Left lobe of liver (tissue), 2 donors: ENCODE data around the gene SDHB. TPM values are rescaled to one million over a fixed set of nuclear protein-coding genes. Genes with fewer than 3 reads are reported as not detected.

Source experiments
- ATAC-seq: fragments of 200-7000 bp; cut with Tn5 transposase; one replicate; pipeline ENCODE4 v1.9.1; 2020; ENCODE audit warnings: mild to moderate bottlenecking, moderate library complexity
- DNase-seq: peaks from one replicate; pipeline ENCODE4 v3.0.0-alpha.2; 2020; ENCODE audit warnings: low spot score
- total RNA-seq: library from RNA; stranded (reverse); gene quantifications from one replicate; pipeline ENCODE4 v1.2.1, GENCODE V29; 2021
- donor health status: DM: no; HTN: no; CAD: no; lungs with moderate emphysema.
- donor health status: DM: no; HTN: yes; CAD: no.

SDHB gene
- 140 TPM for total RNA-seq

DNA sequence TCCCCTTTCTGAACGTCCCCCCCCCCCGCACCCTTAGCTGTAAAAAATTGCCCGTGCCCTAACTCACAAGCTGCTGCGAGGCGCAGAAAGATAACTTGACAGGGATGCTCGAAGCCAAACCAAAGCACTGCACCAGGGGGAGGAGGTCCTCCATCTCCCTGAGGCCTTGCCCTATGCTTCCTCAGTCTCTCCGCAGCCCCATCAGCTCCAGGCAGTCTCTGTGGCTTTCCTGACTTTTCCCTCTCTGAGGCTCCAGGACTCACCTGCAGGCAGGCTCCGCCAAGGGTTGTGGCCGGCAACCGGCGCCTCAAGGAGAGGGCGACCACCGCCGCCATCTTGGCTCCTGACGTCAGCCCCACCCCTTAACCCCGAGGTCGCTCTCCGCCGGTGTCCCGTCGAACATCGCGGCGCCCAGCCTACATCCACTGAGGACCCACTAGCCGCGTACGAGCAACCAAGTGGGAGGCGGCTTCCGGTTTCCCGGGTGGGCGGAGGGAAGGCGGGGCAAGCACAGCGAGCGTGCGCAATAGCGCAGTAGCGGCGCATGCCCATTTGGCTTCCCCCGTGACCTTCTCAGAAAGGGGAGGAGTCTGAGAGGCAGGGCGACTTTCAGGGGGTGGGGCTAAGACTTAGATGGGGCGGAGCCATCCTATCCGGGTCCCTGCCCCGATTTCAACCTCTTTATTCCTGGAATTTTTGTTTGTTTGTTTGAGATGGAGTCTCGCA lies at the start of gene SDHB:
SDHB (minus strand) TSS at position 348 of the 726 bp plus-strand sequence; CDS start at position 335, 13 bp downstream.
- DNase-seq, result peak; percentile 99
- ATAC-seq, result peak; percentile 95

DNA sequence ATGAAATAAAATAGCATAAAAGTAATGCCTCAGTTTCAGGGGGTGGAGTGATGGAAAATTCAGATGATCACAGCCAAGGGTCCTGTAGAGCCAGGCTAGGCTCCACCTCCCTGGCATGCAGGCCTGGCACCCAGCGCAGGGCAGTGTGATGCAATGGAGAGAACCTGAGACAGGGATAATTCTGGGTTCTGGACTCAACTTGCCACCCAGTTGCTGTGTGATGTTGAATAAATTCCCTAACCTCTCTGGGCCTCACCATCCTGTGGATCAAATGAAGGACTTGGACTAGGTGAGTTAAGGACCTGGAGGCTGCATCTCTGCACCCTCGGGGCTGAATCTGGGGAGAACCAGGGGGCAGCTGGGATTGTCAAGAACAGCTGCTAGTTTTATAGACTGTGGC lies 48.4 kb upstream of the SDHB start:
- no peak for DNase-seq
- ATAC-seq, result peak; percentile 38

DNA sequence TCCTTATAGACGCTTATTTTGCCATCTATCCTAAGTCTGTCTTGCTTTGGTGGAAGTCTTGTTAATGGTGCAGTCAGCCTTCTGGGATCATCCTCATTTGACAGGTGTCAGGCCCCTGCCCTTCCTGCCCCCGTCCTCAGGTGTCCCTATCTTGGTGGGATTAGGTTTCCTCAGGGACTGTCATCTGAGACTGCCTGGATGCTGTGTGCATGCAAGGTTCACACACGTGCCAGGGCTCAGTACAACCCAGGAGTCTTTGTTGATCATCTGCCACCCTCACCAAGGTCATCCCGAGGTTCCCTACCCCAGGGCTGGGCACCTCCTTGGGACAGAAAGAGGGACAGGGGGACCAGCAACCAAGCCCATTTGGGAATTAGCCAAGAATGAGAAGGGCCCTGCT lies 47.4 kb upstream of the SDHB start:
- no peak for ATAC-seq
- DNase-seq, result no peak

DNA sequence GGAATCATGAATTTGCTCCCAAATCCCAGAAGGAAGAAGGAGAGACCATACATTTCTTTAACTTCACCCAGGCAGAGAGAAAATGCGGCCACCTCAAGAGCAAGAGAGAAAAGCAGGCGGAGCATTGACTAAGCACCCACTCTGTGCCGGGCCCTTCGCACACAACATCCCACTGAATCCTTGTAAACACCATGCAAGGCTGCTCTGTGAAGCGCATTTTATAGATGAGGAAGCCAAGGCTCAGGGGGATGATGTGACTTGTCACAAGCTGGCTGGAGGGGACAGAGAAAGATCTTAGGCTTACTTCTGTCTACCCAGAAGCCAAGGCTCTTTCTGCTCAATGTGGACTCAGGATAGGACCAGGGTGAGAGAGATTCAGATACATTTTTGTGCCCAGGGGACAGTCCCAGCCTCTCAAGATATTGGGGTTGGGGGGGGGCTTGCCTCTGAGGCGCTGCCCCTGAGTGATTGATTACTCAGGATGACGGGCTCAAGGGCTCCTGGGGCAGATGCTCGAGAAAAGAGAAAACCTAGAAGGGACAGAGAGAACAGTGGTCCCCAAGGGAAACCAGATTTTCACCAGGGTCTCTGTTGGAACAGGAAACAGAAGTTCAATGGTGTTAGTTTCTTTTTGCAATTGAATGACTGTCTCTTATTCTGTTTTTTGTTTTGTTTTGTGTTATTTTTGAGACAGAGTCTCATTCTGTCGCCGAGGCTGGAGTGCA lies 45.9 kb upstream of the SDHB start:
- no peak for DNase-seq
- ATAC-seq, result no peak

DNA sequence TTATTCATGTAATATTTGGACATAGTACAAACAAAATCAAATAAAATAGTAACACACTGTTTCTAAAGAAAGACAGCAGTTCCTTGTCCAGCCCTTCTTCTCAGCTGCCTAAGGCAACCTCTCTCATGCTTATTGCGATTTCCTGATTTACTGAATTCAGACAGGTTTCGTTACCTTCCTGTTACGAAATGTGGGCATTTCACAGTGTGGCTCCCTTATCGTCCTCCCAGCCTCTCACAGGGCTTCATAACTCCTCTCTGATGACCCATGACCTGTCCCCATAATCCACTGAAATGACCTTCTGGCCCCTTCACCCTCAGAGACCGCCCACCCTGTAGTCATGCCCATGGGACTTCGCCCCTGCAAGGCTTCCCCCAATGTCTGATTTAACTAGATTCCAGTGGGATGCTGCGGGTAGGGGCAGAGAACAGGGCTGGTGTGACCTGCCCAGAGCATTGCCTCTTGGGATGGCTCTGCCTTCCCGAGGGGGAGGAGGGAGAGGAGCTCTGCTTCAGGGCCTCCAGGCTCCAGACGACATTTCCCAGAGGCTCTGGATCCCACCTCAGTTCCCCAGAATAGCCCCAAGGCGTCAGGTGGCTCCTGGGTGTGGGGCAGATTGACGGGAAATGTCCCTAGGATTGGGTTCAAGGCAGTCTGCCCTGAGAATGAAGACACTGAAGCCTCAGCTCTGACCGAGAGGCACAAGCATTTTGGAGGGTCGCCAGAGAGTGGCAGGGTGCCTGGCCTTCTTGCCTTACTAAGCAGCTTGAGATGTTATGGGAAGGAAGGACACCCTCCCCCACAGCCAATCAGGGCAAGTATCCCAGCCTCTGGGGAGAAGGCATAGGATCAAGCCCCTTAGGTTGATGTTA lies 44.9 kb upstream of the SDHB start:
- ATAC-seq, result peak; percentile 19
- DNase-seq, result no peak

DNA sequence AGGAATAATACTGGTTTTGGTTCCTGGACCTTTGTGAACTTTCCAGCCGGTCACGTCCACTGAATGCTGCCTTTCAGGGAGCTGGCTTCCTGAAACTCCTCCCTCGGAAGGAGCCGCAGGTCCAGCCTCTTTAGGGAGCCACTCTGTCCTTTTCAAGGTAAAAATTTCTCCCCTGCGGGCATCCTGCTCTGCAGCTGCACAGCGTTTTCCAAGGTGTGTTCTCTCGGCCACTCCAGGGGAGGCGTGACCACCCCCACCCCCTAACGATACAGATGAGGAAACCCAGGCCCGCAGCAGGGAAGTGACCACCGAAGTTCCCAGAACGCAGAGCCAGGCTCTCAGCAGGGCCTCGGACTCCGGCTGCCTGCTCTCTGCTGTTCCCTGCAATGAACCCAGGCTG lies 44.0 kb upstream of the SDHB start:
- DNase-seq, result no peak
- ATAC-seq, result no peak

DNA sequence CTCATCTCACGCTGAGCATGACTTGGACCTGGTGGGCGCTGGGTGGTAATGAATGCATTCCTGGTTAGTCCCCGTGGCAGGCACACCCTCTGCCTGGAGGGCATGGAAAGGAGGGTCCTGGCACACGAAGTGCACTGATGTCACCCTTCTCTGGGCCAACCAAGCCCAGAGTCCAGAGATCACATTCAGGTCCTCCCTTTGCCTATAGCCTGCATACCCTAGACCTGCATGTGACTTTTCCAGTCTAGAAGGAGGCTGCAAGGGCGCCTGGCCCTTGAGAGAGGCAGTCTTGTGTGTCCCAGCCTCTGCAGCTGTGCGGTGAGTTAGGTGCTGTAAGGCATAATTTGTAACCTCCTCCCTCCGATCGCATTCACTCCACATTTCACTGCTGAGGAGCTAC lies 43.3 kb upstream of the SDHB start:
- DNase-seq, result no peak
- no peak for ATAC-seq

DNA sequence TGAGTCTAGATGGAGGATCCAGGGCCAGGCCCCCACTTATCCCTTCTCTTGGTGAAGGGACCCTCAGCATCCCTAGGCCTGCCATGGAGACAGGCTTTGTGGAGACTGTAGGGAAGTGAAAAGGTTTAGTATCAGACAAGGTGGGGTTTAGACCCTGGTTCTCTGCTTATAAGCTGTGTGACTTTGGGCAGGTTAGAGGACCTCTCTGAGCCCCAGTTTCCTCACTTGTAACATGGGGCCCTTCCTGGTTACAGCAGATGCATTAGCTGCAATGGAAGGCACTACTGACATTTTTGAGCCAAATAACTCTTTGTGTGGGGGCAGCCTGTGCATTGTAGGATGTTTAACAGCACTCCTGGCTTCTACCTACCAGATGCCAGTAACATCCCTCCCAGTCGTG lies 42.8 kb upstream of the SDHB start:
- DNase-seq (no peak), ATAC-seq (no peak)

DNA sequence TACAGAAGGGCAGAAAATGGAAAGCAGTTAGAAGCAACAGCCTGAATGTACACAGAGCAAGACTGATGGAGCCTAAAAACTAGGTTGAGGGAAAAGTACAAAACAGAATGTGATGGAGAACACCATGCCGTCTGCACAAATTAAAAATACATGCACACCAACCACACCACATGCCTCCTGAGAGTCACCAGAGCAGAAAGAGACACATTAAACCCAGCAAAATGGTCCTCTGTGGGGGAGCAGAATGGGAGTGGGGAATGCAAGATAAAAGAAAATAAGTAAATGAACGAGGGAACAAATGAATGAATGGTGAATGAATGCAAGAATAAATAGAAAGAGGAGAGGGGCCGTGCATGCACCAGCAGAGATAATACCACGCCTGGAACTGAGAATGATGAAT lies 41.3 kb upstream of the SDHB start:
- DNase-seq, result no peak
- no peak for ATAC-seq

DNA sequence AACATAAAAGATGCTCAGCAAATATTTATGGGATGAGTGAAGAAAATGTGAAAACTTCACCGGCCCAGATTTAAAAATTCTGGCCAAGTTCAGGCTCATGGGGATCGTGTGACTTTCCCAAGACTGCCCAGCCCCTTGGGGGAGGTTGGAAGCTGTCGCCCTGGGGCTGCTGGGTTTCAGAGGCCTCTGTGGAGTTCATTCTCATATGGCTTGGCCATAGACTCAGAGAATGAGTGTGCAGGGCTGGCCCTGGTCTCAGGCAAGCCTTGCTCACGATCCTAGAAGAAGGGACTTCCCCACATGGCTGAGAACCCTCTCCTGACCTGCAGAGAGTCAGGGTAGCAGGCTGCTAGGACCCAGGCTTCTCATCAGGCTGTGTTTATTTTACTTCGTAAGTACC lies 40.8 kb upstream of the SDHB start:
- ATAC-seq, result no peak
- no peak for DNase-seq

DNA sequence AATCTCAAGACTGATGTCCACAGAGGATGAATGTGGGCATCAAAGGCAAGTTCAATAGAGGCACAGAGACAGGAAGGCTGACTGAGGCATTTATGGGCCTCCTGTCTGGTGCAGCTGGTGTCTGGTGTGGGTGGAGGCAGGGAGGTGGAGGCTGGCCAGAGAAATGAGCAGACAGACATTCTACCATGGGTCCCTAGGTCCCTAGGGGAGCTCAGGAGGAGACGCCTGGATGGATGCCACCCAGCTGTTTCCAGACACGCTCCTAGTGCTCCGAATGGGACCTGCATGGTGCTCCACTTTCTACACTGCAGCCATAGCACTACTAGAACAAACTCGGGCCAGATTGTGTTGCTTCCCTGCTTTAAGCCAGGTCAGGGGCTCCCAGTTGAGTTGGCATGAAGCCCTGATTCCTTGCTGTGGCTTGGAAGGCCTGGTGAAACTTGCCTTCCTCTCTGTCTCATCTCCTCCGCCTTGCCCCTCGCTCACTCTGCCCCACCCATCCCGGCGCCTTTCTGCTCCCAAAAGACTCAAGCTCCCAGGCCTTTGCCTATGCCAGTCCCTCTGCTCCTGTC lies 40.1 kb upstream of the SDHB start:
- no peak for ATAC-seq
- no peak for DNase-seq

DNA sequence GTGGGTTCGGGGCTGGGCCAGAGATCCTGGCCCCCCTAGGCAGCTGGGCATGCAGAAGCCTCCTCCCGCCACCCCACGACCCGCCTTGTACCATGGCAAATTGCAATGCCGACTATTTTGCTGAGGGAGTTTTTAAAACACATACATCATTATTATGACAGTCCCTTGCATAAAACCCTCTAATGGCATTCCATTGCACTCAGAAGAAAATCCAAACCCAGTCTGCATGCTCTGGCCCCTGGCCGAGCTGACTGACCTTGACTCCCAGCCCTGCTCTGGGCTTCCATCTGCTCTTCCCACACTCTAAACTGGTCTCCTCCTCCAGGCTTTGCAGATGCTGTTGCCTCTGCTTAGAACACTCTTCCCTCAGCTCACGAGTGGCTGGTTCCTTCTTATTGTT lies 37.4 kb upstream of the SDHB start:
- ATAC-seq (peak; percentile 24), DNase-seq (no peak)

DNA sequence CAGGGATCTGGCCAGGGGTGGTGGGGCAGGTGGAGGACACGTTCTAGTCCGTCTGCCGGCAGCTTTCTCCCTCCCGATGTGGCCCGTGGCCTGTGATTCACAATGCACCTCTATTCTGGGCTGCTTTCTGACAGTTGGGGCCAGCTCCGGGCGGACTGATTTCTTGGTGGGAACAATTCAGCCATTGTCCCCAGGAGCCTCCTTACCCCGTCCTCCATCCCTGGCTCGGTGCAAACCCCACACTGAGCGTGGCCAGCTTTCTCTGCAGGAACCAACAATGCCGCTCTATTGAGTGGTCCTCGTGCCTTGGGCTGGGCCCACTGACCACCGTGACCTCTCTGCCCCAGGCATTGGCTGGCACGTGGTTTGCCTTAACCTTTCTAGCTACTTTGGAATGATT lies 35.7 kb upstream of the SDHB start:
- ATAC-seq, result no peak
- DNase-seq, result no peak

DNA sequence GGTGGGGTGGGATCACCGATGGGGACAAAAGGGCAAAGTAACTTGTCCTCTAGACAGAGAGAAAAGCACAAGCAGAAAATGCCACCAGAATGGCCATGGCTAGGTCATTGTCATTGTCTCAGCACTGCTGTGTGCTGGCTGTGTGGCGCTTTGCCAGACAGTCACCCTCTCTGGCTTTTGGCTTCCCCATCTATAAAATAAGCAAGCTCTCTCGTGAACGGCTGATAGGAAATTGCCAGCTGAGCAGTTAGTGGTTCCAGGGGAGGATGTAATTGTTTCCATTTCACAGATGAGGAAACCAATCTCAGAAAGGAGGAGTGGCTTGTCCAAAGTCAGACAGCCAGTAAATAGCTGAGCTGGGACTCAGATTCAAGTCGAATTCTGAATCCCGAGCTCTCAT lies 32.9 kb upstream of the SDHB start:
- no peak for DNase-seq
- ATAC-seq, result no peak

DNA sequence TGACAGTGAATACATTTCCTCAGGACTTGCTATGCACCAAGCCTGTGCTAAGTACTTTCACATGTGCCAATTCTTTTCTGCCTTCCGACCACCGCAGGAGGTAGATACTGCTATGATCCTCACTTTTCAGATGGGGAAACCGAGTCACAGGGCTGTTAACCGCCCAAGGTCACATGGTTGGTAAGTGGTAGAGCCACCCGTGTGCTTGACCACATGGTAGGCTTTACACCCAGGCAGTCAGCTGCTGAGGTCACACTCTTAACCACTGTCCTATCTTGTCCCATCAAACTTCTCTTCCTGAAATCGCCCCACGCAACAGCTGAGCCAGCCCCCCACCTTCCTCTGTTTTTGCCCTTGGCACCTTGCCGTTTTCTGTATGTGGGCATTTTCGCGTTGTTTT lies 31.0 kb upstream of the SDHB start:
- DNase-seq (no peak), ATAC-seq (no peak)

DNA sequence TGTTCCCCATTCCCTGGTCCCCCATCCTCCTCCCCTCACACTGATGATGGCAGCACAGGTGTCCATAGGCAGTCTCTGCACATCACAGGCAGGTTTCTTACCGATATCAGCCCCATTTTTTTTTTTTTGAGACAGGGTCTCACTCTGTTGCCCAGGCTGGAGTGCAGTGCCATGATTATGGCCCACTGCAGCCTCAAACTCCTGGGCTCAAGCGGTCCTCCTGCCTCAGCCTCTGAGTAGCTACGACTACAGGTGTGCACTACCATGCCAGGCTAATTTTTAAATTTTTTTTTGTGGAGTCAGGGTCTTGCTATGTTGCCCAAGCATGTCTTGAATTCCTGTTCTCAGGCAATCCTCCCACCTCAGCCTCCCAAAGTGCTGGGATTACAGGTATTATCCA lies 28.9 kb upstream of the SDHB start:
- DNase-seq (no peak), ATAC-seq (no peak)

DNA sequence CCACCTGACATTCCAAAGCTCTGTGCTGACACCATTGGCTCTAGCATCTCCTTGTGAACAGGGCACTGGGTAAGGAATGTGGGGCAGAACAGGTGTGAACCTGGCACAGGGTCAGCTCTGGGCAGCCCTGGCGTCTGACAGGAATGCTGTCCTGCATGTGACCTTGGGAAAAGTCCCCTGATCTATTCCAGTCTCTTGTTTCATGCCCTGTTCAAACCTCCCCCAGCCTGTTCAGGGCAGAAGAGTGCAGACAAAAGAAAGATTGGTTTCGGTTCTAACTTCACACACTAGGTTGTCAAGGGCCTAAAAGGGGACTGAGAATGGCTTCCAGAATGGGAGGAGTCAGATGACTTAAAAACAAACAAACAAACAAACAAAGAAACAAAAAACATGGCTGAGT lies 27.6 kb upstream of the SDHB start:
- DNase-seq (no peak), ATAC-seq (no peak)

DNA sequence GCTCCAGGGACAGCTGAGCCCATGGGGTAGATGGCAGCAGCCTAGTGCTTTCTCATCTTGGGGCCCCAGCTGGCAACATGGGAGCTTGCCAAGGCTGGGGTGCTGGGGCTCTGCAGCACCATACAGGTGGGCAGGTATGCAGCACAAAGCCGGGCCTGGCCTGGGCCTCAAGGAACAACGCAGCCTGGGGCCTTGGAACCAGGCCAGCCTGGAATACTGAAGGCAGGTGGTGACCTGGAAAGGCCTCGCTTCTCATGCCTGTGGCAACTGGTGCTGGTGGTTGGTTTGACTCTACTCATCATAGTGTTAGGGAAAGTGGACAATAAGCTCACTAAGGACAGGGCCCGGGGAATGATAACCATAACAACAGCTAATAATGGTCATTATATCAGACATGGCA lies 27.0 kb upstream of the SDHB start:
- ATAC-seq (no peak), DNase-seq (no peak)

DNA sequence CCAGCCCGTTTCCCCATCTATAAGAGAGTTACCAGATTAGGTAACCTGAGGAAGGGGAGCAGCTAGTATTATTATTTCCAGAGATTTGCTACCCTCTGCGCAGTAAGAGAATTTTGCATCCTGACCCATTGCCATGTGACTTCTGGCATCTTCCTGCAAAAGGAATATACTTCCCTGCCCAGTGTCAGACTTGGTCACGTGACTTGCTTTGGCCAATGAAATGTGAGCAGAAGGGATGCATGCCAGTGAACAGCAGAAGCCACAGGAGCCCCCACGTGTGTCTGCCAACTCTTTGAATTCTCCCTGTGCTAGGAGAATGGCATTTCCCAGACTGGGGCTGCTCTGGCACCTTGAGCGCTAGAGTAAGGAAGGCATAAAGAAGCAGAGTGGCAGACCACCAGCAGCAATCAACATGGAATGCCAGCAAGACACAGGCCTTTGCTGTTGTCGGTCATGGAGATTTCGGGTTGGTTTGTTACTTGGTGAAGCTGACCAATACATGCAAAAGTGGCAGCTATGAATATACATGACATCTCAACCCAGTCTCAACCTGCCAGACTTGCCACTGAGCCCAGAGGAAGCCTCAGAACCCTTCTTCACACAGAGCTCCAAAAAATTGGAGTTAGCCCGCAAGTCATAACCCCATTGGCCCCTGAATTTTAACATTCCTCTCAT lies 26.4 kb upstream of the SDHB start:
- DNase-seq, result no peak
- no peak for ATAC-seq

DNA sequence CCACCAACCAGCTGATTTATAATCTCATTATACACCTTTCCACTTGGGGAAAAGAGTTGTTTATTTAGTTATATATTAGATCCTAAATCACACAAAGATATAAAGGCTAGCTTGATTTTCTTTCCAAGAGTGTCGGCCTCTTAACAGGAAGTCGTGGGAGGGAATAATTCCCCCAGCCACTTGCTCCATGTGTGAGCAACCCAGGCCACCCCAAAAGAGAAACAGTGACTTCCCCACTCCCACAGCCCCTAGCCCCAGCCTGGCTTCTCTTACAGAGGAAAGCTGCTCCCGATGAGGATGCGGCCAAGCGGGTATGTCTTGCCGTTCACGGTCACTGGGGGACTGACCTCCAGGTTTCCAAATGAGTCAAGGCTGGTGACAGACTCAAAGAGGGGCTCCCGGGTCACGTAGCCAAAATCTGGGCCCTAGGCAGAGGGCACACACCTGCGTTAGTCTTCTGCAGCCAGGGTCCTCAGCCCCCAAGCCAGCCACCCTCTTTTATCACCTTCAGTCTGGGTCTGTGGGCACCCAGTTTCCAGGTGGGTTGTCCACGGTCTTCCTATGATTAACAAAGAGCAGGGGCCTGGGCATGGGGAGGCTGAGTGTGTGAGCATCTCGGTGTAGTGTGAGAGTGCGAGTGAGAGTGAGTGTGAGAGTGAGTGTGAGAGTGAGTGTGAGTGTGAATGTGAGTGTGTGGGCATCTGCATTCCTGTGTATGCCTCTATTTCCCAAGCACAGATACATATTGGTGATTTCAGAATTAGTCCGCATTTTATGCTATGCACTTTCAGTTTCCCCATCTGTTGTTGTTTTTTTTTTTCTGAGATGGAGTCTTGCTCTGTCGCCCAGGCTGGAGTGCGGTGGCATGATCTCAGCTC lies 25.4 kb upstream of the SDHB start:
- ATAC-seq, result no peak
- DNase-seq, result no peak
